GM12878 (cell line): ENCODE measurements around the gene CDCA8. TPM values are rescaled to one million over a fixed set of nuclear protein-coding genes. Genes with fewer than 3 reads are reported as not detected.

Experiments
- ATAC-seq: fragments of 200-7000 bp; cut with Tn5 transposase; 3 replicates; pipeline ENCODE4 v1.9.1; 2020; ENCODE audit warnings: mild to moderate bottlenecking, moderate library complexity
- BruUV-seq: library from RNA; stranded (reverse); fragments of 400-500 nt; replicated peaks from 2 replicates; lab custom pipeline; 2021; lab: Mats Ljungman, UMichigan
- CTCF ChIA-PET: fragments of 300-600 bp; sonication (Branson Sonifier 250); formaldehyde crosslinking; extraction: SDS; loops from one replicate; lab custom pipeline; 2021; ENCODE audit warnings: inconsistent platforms; lab: Yijun Ruan, JAX
- POLR2A ChIA-PET: fragments of 350-600 bp; formaldehyde crosslinking; extraction: SDS; loops from one replicate; lab custom pipeline; 2021; ENCODE audit warnings: inconsistent platforms; lab: Charles Lee
- RAD21 ChIA-PET: fragments of 300-600 bp; sonication (Branson Sonifier 250); formaldehyde crosslinking; loops from one replicate; lab custom pipeline; 2023; ENCODE audit warnings: antibody characterized with exemption; ENCODE audit not compliant: unreplicated experiment; lab: Charles Lee
- SMC1A ChIA-PET: fragments of 300-600 bp; sonication (Branson Sonifier 250); formaldehyde crosslinking; loops from one replicate; lab custom pipeline; 2023; ENCODE audit not compliant: unreplicated experiment, uncharacterized antibody; lab: Charles Lee
- DNase-seq: peaks from one replicate; pipeline ENCODE4 v3.0.0-alpha.2; 2011; ENCODE audit warnings: low read depth, low spot score
- FAIRE-seq: peaks from 3 replicates; lab custom pipeline; 2011; peaks lifted over from hg19 to GRCh38; lab: Jason Lieb, UNC
- H2AFZ ChIP-seq: 2 replicates; pipeline ENCODE4 v1.6.0; 2011; ENCODE audit warnings: low read depth, low read length, control low read depth; ENCODE audit not compliant: control insufficient read depth
- H3K27ac ChIP-seq: 2 replicates; pipeline ENCODE4 v1.5.1; 2011; ENCODE audit warnings: control low read depth; ENCODE audit not compliant: control insufficient read depth, insufficient read depth
- H3K27me3 ChIP-seq, 2 experiments: replicated peaks in 1 of 2; 2 replicates each; pipeline versions ENCODE4 v1.6.0 to v1.6.1; 2011; ENCODE audit warnings: low read length in 1 of 2; ENCODE audit not compliant: control insufficient read depth in 2 of 2, insufficient read depth in 2 of 2
- H3K36me3 ChIP-seq, 2 experiments: 2 replicates each; pipeline ENCODE4 v1.5.1; 2011; ENCODE audit warnings: low read length in 1 of 2; ENCODE audit not compliant: control insufficient read depth in 2 of 2, insufficient read depth in 2 of 2
- H3K4me1 ChIP-seq: 2 replicates; pipeline ENCODE4 v1.6.1; 2011; ENCODE audit warnings: mild to moderate bottlenecking, low read length, moderate library complexity, mixed read lengths; ENCODE audit not compliant: control insufficient read depth, insufficient read depth
- H3K4me2 ChIP-seq: 2 replicates; pipeline ENCODE4 v1.6.0; 2011; ENCODE audit warnings: control low read depth; ENCODE audit not compliant: control insufficient read depth, insufficient read depth
- H3K4me3 ChIP-seq: fragments of 200-600 bp; sonication (generic); 2 replicates; pipeline ENCODE4 v1.5.1; 2016
- H3K79me2 ChIP-seq: 2 replicates; pipeline ENCODE4 v1.6.0; 2011; ENCODE audit warnings: low read length; ENCODE audit not compliant: control insufficient read depth, insufficient read depth
- H3K9ac ChIP-seq: 2 replicates; pipeline ENCODE4 v1.8.0; 2011; ENCODE audit warnings: low read length, control low read depth, mixed read lengths; ENCODE audit not compliant: control insufficient read depth, insufficient read depth
- H3K9me3 ChIP-seq: replicated peaks from 3 replicates; pipeline ENCODE4 v1.5.1; 2011; ENCODE audit warnings: mild to moderate bottlenecking, low read length; ENCODE audit not compliant: control insufficient read depth, insufficient read depth
- H4K20me1 ChIP-seq: 2 replicates; pipeline ENCODE4 v1.6.0; 2011; ENCODE audit not compliant: control insufficient read depth, insufficient read depth
- ATF3 ChIP-seq: IDR thresholded peaks from 2 replicates; pipeline ENCODE4 v1.6.1; 2011; ENCODE audit warnings: low read depth, mild to moderate bottlenecking, low read length, moderate library complexity, borderline replicate concordance; ENCODE audit errors: extremely low read depth
- CBX3 ChIP-seq: fragments of 200-600 bp; sonication (generic); IDR thresholded peaks from 2 replicates; pipeline ENCODE4 v1.6.1; 2016; ENCODE audit warnings: low read depth, borderline replicate concordance
- IKZF1 ChIP-seq: fragments of 450-650 bp; conservative IDR thresholded peaks from 2 replicates; pipeline ENCODE4 v1.6.1; 2017; ENCODE audit warnings: antibody characterized with exemption, mild to moderate bottlenecking
- POLR2AphosphoS2 ChIP-seq: IDR thresholded peaks from 2 replicates; pipeline ENCODE4 v1.6.1; 2011; ENCODE audit warnings: low read depth, mild to moderate bottlenecking, low read length, improper control_type of control experiment, moderate library complexity
- RAD21 ChIP-seq: IDR thresholded peaks from 2 replicates; pipeline ENCODE4 v1.6.1; 2011; ENCODE audit warnings: mild to moderate bottlenecking, low read depth, low read length, moderate library complexity; ENCODE audit not compliant: insufficient read depth
- SIN3A ChIP-seq: IDR thresholded peaks from 2 replicates; pipeline ENCODE4 v1.6.1; 2012; ENCODE audit warnings: low read depth, low read length, improper control_type of control experiment
- TBL1XR1 ChIP-seq: IDR thresholded peaks from 2 replicates; pipeline ENCODE4 v1.6.1; 2012; ENCODE audit warnings: low read depth, low read length, improper control_type of control experiment
- USF1 ChIP-seq: IDR thresholded peaks from 2 replicates; pipeline ENCODE4 v1.6.1; 2011; ENCODE audit warnings: borderline replicate concordance, low read depth, mild to moderate bottlenecking, moderate library complexity, mixed read lengths, low read length; ENCODE audit not compliant: insufficient read depth; ENCODE audit errors: extremely low read length
- ZNF384 ChIP-seq: IDR thresholded peaks from 2 replicates; pipeline ENCODE4 v1.6.1; 2012; ENCODE audit warnings: low read depth, mild to moderate bottlenecking, low read length, improper control_type of control experiment, borderline replicate concordance
- ZNF687 ChIP-seq: fragments of 450-650 bp; IDR thresholded peaks from 2 replicates; pipeline ENCODE4 v1.6.1; 2017; ENCODE audit warnings: mild to moderate bottlenecking, moderate library complexity
- WGBS: methylation state at CpG from one replicate; pipeline ENCODE4 v1.1.6; 2016; ENCODE audit warnings: low lambda C conversion rate; ENCODE audit not compliant: insufficient replicate concordance, insufficient coverage; ENCODE audit errors: missing lambda C conversion rate; 5-methylcytosine and 5-hydroxymethylcytosine counted together
- in situ Hi-C: fragments of 300-500 bp; cut with MboI; formaldehyde crosslinking; loops from 9 replicates; pipeline ENCODE4 v1.14.3; 2018; ENCODE audit warnings: mixed read lengths
- intact Hi-C: fragments of 100-400 bp; cut with micrococcal nuclease; formaldehyde crosslinking; loops from one replicate; pipeline ENCODE4 v1.14.2; 2022; ENCODE audit not compliant: unreplicated experiment
- polyA plus RNA-seq, 11 experiments: library from polyadenylated mRNA; depleted of rRNA in 4 of 11; unstranded in 6 of 11; stranded (reverse) in 5 of 11; fragments of >200 nt; fragmentation: Nextera tagmentation in 4 of 11; fragmentation: Illumina TruSeq in 1 of 11; extraction: Ambion mirVana in 4 of 11; extraction: Trizol in 1 of 11; gene quantifications; 1 replicate in 1 of 11; 2 replicates in 10 of 11; pipeline versions ENCODE4 v1.2.1 to v1.2.3, GENCODE V29; 2011 to 2016; ENCODE audit warnings: inconsistent platforms in 2 of 11, missing spikeins in 2 of 11, low read depth in 1 of 11
- total RNA-seq, 4 experiments: library from RNA; depleted of rRNA in 3 of 4; stranded (reverse); fragments of >200 nt in 3 of 4; fragmentation: Illumina TruSeq in 1 of 4; extraction: Trizol in 1 of 4; gene quantifications; 2 replicates each; pipeline versions ENCODE4 v1.2.1 to v1.2.3, GENCODE V29; 2013 to 2021
- TF ChIP-seq, protein P1 (sequence below): IDR thresholded peaks from 2 replicates; pipeline ENCODE4 v1.6.1; 2011; ENCODE audit warnings: borderline replicate concordance, low read depth, mild to moderate bottlenecking, moderate library complexity, low read length; ENCODE audit not compliant: insufficient read depth, poor library complexity, severe bottlenecking

Gene CDCA8
- total and polyA plus RNA-seq, 10 of the 15 experiments (the other 5 are each of a cell fraction or from before 2014, with no cell fraction given) = 21.3 to 98.1 (median 61.4) TPM

DNA sequence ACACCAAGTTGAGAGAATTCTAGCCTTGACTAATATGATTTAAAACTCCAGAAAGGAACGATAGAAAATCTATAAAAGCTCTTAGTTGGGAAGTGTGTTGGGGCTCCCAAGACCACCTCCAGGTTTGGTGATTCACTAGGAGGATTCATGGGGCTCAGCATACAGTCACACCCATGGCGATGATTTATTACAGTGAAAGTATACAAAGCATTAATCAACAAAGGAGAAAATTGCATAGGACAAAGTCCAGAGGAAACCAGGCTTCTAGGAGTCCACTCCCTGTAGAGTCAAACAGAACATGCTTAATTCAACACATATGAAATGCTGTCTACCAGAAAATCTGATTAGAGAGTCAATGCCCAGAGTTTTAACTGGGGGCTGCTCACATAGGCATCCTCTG is 4.8 kb downstream of the CDCA8 start:
- Histone ChIP-seq H3K36me3 (peaks cover 14 to 20% of the 10 kb centered on the region in 2 experiments; a peak in 3 of 4 replicates), H3K9ac (no peak overlapping the region), H3K4me3 (no peak overlapping the region), H3K79me2 (peaks cover 28% of the 10 kb centered on the region), H3K4me1 (peaks cover 16% of the 10 kb centered on the region), H2AFZ (no peak overlapping the region), H3K27me3 (no peaks in the 10 kb centered on the region), H3K4me2 (no peak overlapping the region), H3K9me3 (no peaks in the 10 kb centered on the region), H3K27ac (no peak overlapping the region), H4K20me1 (no peaks in the 10 kb centered on the region)
- ChIA-PET SMC1A (no interaction called here), CTCF (interaction anchor here (1.5 kb wide), 2 partner anchors 15 to 162 kb away, joined by 4 to 5 read pairs; partner anchors contain the start of gene MTF1), POLR2A (interaction anchor here (1.1 kb wide), 1 partner anchor 159 kb away, joined by 6 read pairs; no protein-coding TSS in a partner anchor), RAD21 (no interaction called here)
- in situ Hi-C loops = no loop called here
- BruUV-seq = no TSS peak
- DNase-seq (no peak), ATAC-seq (no peak), FAIRE-seq (no peak)
- intact Hi-C loops = loop anchor here (5.0 kb wide), 1 partner anchor 100 kb away; no protein-coding TSS in a partner anchor
- WGBS = 96% methylated on average over 2 of the region's 2 CpGs
- TF ChIP-seq ZNF687 = no peak
- TF ChIP-seq, protein P1, sequence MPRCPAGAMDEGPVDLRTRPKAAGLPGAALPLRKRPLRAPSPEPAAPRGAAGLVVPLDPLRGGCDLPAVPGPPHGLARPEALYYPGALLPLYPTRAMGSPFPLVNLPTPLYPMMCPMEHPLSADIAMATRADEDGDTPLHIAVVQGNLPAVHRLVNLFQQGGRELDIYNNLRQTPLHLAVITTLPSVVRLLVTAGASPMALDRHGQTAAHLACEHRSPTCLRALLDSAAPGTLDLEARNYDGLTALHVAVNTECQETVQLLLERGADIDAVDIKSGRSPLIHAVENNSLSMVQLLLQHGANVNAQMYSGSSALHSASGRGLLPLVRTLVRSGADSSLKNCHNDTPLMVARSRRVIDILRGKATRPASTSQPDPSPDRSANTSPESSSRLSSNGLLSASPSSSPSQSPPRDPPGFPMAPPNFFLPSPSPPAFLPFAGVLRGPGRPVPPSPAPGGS = no peak
- no peak for TF ChIP-seq POLR2AphosphoS2
- TF ChIP-seq CBX3 = no peak
- TF ChIP-seq SIN3A = no peak
- no peak for TF ChIP-seq ATF3
- no peak for TF ChIP-seq USF1
- no peak for TF ChIP-seq RAD21
- TF ChIP-seq IKZF1 = no peak
- TF ChIP-seq TBL1XR1 = no peak
- TF ChIP-seq ZNF384 = no peak
